GM18499 (cell line): Measurements from ENCODE around the gene TPPP.

Experiments used
- ATAC-seq: cut with Tn5 transposase; IDR thresholded peaks from one replicate; pipeline ENCODE4 v1.9.1; 2021; ENCODE audit warnings: moderate number of reproducible peaks; ENCODE audit not compliant: insufficient read depth, unreplicated experiment

The TPPP gene

DNA sequence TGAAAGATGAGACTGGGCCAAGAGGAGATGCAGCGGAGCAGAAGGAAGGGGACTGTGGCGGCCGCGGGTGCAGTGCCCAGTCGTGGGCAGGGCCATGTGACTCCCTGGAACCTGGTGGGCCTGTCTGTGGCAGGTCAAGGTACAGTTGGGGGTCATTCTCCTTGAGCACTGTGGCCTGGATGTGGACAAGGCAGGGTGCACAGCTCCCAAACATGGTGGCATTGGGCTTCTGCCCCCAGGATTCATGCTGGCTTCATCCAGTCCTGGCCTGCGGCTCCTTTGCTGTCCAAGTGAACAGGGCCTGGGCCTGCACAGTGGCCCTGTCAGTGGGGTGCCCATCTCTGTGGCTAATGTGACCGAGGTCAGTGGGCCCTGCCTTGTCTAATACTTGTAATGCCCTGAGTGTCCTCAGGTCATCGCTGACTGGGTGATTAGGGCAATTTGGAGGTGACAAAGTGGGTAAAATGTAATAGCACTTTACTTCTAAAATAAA, 41.1 kb downstream of the TPPP start:
- no peak for ATAC-seq

DNA sequence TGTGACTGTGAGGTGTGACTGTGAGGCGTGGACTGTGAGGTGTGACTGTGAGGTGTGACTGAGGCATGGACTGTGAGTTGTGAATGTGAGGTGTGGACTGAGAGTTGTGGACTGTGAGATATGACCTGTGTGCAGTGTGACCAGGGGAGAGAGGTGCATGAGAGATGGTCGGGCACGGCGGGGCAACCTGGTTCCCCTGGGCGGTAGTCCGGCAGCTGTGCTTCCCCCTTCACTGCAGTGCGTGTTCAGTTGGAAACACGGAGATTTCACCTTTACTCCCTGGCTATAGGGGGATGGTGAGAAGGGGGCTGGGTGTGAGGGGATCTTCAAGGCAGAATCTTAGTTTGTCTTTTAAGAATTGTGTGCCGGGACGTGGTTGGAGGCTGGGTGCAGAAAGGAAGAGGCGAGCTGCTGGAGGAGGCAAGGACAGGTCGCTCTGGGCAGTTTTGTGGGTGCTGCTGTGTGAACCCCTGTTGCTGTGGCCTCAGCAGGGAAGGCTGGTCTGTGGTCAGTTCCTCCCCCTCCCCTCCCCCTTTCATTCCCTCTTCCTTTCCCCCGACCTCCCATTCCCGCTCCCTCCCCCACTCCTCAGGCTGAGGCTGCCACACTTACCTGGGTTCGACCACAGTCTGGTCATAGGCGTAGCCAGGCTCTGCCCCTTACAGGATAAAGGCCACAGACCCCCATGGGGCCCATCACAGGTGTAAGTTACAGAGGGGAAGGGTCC, 41.7 kb downstream of the TPPP start:
- ATAC-seq, result no peak

DNA sequence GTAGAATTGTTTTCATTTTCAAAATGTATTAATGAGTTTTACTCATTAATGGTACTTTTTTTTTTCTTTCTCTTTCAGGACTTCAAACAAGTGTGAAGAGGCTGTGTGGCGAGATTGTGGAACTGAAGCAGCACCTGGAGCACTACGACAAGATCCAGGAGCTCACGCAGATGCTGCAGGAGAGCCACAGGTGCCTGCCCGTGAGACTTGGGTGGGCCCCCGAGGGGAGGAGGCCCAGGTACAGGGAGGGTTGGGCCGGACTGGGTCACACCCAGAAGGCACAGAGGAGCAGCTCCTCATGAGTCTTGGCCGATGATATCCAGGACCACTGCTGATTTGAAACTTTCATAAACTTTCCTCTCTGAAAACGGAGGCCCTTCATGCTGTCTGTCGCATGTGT, 45.4 kb downstream of the TPPP start:
- ATAC-seq, result no peak

DNA sequence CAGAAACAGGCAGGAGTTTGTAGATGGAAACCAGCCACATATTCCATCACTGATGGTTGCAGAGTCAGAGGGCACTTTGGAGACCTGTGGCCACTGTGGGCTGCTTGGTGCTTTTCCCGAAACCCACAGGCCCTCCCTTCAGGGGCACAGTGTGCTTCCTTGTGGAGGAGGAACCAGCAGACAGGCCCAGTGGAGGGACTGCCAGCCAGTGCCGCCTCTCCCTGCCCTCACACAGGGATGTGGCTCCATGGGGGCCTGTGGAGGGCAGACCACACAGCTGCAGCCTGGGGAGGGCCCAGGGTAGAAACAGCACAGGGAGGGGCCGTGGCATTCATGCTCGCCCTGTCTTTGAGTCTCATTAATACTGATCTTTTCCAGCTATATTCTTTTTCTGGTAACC, 45.8 kb downstream of the TPPP start:
- no peak for ATAC-seq

DNA sequence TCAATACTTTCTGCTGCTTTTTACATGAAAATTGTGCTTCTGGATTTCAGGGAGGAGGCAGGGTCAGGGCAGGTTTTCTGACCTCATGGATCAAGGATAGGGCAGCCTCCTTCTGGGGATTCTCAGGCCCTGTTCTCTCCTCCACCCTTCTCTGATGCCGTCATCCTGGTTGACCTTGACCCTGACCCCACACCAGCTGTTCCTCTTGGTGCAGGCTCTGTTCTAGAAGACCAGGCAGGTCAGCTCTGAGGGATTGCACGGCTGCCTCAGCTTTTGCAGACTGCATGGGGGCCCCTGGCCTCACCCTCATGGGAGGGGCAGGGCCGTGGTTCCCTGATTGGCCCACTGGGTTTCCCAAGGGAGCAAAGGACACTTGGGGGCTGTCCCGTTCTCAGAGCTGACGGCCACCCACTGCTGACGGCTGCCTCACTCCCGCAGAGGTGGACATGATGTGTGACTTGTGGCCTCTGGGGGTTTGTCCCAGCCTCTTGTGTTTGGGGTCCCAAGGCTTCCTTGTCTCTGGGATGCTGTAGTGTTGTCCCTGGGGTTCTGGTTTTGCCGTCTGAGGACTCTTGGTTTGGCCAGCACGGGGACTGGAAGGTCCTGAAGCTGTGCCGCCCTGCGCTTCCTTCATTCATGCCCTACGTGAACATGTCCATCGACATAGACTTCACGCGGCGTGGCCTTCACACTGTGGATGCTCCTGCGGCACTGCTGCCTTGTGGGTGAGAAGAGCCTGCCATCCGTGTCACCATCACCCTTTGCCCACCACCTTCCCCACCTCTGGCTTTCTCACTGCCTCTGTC, 46.6 kb downstream of the TPPP start:
- ATAC-seq, result no peak

DNA sequence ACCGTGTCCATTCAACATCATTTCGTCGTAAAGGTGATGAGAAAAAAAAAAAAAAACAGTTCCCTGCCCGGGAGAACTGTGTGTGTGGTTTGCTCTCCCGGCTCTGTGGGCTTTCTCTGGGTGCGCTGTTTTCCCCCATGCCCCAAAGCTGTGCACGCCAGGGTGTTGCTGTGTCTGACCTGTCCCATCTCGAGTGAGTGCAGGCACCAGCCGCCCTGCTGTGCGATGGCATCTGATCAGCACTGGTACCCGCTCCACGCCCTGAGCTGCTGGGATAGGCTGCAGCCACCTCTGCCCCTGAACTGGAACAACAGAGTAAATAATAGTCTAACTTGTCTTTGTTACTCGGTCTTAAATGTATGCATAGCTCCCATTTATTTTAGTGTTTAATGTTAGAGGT, 47.7 kb downstream of the TPPP start:
- ATAC-seq, result no peak

DNA sequence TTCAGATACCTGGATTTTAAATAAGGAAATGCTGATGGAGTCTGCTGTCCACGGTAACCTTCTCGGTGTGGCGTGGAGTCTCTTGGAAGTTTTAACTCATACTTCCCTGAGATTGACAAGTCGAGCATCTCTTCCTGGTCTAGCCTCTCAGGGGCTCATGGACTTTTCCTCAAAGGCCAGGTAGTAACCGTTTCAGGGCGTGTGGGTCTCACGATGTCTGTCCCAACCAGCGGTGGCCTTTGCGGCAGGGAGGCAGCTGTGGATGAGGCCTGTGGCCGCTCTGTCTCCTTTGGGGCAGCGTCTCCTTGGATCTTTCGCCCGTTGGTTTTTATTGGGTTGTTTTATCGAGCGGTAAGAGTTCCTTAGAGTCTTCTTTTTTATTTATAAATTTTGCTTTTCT, 48.2 kb downstream of the TPPP start:
- ATAC-seq, result no peak

DNA sequence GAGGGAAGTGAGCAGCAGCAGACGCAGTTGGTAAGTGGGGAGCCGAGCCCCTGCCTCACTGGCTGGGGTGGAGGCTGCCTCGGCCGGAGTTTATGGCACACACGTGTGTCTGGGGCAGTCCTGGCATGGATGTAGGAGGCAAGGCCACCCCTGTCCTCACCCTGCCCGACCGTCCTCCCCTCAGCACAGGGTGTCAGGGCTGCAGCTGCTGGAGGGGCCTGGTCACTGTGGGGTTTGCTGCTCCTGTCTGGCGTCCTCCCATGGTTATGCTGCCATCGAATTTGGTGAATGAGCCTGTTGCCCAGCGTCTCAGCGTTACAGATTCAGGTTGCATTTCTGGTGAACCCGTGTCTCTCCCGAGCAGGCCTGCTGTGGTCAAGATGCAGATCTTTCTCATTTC, 48.6 kb downstream of the TPPP start:
- ATAC-seq, result no peak

DNA sequence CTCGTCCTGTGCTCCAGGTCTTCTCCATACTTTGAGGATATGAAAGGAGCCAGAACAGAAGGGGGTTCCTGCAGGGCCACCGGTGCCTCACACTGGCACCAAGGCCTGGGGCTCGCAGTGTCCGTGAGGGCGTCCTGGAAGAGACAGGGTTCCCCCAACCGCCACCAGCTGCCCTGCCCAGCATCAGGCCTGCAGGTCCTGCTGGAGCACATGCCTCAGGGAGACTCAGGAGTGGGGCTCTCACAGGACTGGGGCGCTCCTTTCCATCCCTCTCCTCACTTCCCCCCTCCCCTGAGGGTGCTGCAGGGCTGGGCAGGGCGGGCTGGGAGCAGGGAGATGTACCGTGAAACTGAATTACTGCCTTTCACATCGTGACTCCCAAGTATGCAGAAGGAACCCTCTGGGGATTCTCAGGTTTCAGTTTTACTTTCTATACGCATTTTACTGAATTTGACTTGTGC, 49.3 kb downstream of the TPPP start:
- peak; percentile 82 for ATAC-seq

DNA sequence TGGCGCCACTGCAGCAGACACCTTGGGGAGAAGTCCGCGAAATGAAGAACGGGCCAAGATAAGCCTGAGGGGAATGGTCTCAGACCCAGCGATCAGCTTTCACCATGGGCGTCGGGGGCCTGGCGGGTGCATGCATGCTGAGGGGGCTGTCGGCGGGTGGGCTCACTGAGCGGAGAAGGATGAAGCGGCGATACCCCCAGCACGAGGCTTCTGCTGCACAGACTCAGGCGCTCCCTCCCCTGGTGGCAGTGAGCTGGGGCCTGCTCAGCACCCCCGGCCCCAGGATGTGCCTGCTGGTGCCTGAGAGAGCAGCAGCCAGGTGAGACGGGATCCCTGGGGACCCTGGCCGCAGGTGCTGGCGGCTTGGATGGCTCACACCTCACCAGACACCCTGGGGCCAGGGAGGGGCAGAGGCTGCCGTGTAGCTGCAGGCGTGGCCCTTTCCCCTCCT, 49.8 kb downstream of the TPPP start:
- ATAC-seq, result peak; percentile 26

DNA sequence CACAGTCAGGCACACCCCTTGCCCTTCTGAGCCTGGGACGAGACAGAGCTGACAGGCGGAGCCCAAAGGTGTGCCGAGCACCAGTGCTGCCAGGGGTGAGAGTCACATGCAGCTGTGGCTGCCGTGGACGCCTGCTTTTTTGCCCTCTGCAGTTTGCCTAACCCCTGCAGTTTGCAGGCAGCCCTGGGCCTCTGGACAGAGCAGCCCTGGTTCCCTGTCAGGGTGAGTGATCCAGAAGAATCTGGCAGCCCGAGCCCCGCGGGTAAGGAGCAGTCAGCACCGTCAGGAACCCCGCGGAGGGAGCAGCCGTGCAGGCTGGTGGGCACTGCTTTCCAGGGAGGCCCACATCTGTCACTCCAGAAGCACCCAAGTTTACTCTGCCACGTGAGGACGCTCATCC, 50.7 kb downstream of the TPPP start:
- no peak for ATAC-seq

DNA sequence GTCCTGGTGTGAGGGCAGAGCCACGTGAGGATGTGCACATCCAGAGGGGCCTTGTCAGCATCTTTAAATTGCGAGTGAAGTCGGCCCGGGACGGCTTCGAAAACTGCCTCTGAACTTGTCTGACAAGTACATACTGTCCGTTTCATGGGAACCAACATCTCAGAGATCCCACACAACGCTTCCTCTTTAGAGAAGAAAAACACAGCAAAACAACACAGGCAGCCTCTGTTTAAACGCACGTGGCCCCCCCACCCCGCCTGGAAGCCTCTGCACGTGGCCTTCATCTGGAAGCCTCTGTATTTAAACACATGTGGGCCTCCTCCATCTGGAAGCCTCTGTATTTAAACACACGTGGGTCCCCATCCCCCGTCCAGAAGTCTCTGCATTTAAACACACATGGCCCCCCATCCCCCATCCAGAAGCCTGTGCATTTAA, 51.8 kb downstream of the TPPP start:
- ATAC-seq, result no peak

DNA sequence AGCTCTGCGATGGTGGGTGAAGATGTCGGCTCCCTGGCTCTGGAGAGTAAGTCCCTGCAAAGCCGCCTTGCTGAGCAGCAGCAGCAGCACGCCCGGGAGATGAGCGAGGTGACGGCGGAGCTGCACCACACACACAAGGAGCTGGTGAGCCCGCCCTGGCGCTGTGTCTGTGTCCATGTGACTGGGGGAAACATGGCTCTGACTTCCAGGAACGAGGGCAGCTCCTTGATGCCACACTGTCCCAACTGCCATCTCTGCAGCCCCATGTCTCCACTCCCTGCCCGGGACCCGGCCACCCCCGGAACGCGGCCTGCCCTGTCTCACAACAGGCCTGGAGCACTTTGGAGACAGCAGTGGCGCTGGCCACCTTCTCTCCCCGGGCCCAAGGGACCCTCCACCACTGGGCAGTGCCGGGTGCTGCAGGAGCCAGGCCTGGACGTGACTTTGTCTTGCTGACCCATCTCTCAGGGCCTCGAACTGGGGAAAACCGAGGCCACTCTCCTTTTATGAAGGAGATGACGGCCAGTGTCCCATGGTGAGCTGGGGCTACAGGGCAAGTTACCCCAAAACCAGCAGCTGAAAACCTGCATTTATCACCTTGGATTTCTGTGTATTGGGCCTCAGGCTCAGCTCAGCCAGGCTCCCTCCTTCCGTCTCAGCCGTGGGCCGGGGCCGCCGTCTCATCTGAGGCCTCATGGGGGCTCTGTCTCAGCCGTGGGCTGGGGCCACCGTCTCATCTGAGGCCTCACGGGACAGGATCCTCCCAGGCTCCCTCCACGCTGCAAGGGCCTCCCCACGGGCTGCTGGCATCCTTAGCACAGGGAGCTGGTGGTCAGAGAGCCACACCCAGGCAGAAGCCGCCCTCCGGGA, 52.5 kb downstream of the TPPP start:
- ATAC-seq, result no peak

DNA sequence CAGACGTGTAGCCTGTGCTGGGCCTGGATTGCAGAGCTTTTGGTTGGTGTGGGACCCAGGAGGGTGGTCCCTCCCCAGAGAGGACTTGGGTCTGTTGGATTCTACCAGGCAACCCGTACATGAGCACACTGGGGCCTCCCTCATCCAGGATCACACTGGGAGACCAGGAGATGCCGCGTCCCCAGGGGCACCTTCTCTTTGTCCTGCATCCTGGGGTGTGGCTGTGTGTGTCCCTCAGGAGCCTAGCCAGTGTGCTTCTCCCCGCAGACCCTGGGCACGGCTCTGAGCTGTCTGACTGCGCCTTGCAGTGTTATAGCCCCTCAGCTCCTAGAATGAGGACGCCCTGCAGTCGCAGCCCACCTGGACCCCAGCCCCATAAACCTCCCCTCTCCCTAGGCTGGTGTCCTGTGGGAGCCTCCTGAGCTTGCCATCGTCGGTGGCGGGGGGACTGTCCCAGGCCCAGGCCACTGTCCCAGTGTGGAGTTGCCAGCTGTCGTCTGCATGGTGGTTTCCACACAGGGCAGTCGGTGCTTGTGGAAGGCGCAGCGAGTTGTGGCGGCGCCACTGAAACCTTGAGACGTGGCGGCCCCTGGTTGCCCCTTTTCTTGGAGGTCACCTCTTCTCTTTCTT, 53.5 kb downstream of the TPPP start:
- no peak for ATAC-seq

DNA sequence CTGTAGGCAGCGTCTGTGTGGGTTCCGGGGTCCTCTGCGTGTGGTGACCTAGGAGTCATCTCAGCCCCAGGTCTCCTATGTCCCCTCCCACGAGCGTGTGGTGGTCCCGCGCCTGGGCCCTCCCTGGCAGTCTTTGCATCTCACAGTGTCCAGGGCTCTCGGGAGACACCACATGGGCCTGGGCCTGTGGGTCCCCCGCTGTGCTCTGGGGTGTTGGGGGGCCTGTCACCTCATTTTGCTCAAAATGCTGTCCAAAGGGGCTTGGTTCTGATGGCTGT, 54.0 kb downstream of the TPPP start:
- no peak for ATAC-seq

DNA sequence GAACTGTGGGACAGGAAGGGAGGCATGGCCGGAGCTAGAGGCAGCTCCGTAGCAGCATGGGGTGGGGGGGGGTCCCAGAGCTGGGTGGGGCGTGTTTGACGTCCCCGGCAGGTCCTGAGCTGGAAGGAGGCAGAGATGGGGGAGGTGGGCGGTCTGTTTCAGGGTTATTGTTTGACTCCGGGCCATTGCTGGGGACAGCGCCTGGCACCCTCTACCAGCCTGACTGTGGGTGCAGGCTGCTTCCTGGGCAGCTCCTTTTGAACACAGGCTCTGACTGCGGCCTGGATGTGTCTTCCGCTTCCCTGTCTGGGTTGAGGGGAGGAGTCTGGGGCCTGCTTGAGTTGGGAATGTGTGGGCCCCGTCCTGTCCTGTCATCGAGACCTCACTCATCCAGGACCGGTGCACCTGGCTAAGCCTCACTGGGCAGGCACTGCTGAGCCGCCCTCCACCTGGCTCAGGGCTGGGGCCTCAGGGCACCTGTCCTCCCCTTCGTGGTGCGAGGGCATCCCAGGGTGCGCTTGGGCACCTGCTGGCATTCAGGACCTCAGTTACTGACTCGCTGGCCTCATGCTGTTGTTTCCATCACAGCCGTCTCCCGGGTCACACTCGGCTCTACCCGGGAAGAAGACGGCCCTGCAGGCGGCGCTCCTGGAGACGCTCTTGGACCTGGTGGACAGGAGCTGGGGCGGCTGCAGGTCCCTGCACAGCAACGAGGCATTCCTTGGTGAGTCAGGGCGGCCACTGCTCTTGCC, 54.5 kb downstream of the TPPP start:
- ATAC-seq, result no peak

DNA sequence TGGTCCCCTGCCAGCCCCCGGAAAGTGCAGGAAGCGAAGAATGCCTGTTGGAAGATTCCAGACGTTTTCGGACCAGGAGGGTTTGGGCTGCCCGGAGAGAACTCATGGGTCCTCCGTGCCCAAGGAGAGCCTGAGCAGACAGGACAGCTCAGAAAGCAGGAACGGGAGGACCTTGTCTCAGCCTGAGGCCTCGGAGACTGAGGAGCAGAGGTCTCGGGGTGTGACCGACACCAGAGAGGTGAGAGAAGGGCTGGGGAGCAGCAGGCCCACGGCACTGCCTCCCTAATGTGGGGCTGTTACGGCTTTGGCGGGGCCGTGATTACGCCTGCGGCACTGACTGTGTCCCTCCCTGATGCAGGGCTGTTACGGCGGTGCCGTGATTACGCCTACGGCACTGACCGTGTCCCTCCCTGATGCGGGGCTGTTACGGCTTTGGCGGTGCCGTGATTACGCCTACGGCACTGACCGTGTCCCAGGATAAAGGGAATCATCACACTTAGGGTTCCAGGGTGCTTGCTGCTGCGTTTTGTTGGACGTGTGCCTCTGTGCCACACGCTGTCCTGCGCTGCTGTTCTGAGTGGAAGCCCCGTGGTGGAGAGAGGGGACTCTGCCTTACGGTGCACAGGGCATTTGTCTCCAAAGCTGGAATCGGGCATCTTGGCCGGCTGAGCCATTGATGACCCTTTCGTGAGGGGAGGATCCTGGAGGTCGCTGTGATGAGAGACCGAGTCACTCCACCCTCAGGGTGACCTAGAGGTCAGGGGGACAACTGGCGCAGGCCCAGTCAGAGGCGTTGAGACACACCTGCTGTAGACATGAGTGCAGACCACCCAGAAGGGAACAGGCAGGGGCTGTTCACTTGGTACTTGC, 55.3 kb downstream of the TPPP start:
- ATAC-seq, result no peak

DNA sequence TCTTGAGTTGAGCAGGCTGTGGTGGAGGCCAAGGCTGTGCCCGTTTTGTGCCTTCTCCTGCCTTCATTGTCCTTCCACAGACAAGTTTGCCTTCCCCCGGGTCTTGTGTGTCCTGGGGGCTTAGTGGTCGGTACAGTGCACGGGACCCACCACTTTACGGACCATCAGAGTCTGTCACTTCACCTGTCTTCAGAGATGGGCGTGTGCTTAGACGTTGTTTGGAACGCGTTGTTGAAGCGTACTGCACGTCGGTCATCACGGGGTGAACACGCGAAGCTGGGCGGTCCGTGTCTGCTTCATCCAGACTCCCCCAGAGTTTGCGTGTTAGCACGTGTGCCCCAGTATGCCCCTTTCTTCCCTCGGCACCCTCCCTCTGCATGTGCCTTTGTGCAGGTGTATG, 56.2 kb downstream of the TPPP start:
- ATAC-seq, result no peak
